Esophagus mucosa (tissue), 1 donor: ENCODE measurements around the gene NEU3. TPM values are rescaled to one million over a fixed set of nuclear protein-coding genes. Genes with fewer than 3 reads are reported as not detected.
"Not testable (repeated sequence)": the region's sequence is repeated elsewhere in the genome, so short reads cannot be mapped to it uniquely, and the experiment has no call there.

Source experiments
- ATAC-seq: fragments of 200-7000 bp; cut with Tn5 transposase; one replicate; pipeline ENCODE4 v1.9.1; 2020
- total RNA-seq: library from RNA; stranded (reverse); gene quantifications from one replicate; pipeline ENCODE4 v1.2.4, GENCODE V29; 2023
- donor health status: DM: yes; HTN: yes; CAD: no.

NEU3 gene
- total RNA-seq, 1 donor from 2014 or later = 2.7 TPM

GRCh38 chr11:75031224-75031753 is 42.6 kb downstream of the NEU3 start:
- peak; percentile 20 for ATAC-seq

- peak; percentile 78 for ATAC-seq
Measured at GRCh38 chr11:75031771-75032549, 43.2 kb downstream of the NEU3 start.

- no peak for ATAC-seq
Measured at GRCh38 chr11:75032550-75032935, 43.8 kb downstream of the NEU3 start.

- ATAC-seq = no peak
Measured at GRCh38 chr11:75033916-75034315, 45.2 kb downstream of the NEU3 start.

- ATAC-seq = no peak
Measured at GRCh38 chr11:75035256-75035655, 46.5 kb downstream of the NEU3 start.

GRCh38 chr11:75035911-75036565 is 47.3 kb downstream of the NEU3 start:
- peak; percentile 20 for ATAC-seq

- ATAC-seq = no peak
Measured at GRCh38 chr11:75040167-75040770, 51.5 kb downstream of the NEU3 start.

- no peak for ATAC-seq
Measured at GRCh38 chr11:75041263-75041662, 52.5 kb downstream of the NEU3 start.

GRCh38 chr11:75041821-75042220 is 53.1 kb downstream of the NEU3 start:
- not testable (repeated sequence) for ATAC-seq

GRCh38 chr11:75044381-75045170 is 55.8 kb downstream of the NEU3 start:
- not testable (repeated sequence) for ATAC-seq

- not testable (repeated sequence) for ATAC-seq
Measured at GRCh38 chr11:75046668-75047067, 57.9 kb downstream of the NEU3 start.

GRCh38 chr11:75047191-75047590 is 58.5 kb downstream of the NEU3 start:
- ATAC-seq = no peak

GRCh38 chr11:75049501-75050266 is 61.0 kb downstream of the NEU3 start:
- ATAC-seq = not testable (repeated sequence)

GRCh38 chr11:75050516-75050915 is 61.8 kb downstream of the NEU3 start:
- no peak for ATAC-seq

GRCh38 chr11:75051043-75051442 is 62.3 kb downstream of the NEU3 start:
- ATAC-seq = no peak

- no peak for ATAC-seq
Measured at GRCh38 chr11:75052457-75052856, 63.7 kb downstream of the NEU3 start.

GRCh38 chr11:75055511-75055910 is 66.8 kb downstream of the NEU3 start:
- no peak for ATAC-seq

GRCh38 chr11:75056814-75057213 is 68.1 kb downstream of the NEU3 start:
- no peak for ATAC-seq

GRCh38 chr11:75059299-75059698 is 70.6 kb downstream of the NEU3 start:
- no peak for ATAC-seq

- no peak for ATAC-seq
Measured at GRCh38 chr11:75063741-75064314, 75.1 kb downstream of the NEU3 start.

- no peak for ATAC-seq
Measured at GRCh38 chr11:75066061-75066460, 77.3 kb downstream of the NEU3 start.
